VCaP (cell line): Measurements from ENCODE around the gene R3HCC1L.

Experiments
- H3K27ac ChIP-seq: fragments of 450-650 bp; 2 replicates; pipeline ENCODE4 v1.5.1; 2017
- CTCF ChIP-seq: fragments of 450-650 bp; conservative IDR thresholded peaks from 2 replicates; pipeline ENCODE4 v1.5.1; 2017; ENCODE audit warnings: mild to moderate bottlenecking, moderate library complexity

R3HCC1L gene

GRCh38 chr10:98270073-98270740 is 135.8 kb downstream of the R3HCC1L start:
- no peak overlapping the region for H3K27ac ChIP-seq
- TF ChIP-seq CTCF: no peak

DNA sequence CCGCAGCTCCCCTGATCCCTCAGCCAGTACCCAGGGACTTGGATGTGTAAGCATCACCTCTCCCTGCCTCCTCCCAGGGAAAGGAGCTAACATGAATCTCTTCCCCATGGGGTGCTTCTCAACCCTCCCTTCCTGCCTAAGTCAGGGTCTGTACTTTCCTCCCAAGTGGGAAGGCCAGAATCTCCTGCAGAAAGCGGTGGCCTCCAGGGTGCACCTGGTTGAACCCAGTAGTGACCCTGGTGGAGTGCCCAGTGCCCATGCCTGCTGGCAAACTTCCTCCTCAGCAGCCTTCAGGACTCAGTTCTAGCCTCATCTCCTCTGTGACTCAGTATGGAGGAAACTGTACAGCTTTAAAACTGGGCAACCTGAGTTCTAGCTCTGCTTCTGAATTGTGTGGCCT is 136.3 kb downstream of the R3HCC1L start:
- no peak overlapping the region for H3K27ac ChIP-seq
- TF ChIP-seq CTCF: no peak

DNA sequence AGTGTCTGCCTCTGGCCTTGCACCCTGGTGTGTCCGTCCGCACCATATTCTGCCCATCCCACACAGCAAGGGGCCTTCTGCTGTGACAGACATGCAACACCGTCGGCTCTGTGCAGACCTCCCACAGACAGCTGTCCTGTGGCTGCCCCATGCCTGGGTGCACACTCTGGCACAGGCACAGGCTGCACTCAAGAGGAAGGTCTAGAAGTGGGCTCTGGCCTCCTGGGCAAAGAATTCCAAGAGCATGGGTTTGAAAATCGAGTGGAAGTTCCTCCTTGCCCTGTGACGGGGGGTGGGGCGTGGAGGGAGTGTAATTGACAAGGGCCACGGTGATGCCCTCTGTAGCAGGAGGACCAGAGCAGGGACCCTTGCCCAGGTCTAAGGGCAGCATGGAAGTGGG is 137.8 kb downstream of the R3HCC1L start:
- no peak for TF ChIP-seq CTCF
- H3K27ac ChIP-seq: no peak overlapping the region

GRCh38 chr10:98272656-98273055 is 138.2 kb downstream of the R3HCC1L start:
- no peak for TF ChIP-seq CTCF
- no peak overlapping the region for H3K27ac ChIP-seq

- no peak overlapping the region for H3K27ac ChIP-seq
- TF ChIP-seq CTCF: no peak
These were observed 138.8 kb downstream of the R3HCC1L start for GRCh38 chr10:98273057-98273850.

DNA sequence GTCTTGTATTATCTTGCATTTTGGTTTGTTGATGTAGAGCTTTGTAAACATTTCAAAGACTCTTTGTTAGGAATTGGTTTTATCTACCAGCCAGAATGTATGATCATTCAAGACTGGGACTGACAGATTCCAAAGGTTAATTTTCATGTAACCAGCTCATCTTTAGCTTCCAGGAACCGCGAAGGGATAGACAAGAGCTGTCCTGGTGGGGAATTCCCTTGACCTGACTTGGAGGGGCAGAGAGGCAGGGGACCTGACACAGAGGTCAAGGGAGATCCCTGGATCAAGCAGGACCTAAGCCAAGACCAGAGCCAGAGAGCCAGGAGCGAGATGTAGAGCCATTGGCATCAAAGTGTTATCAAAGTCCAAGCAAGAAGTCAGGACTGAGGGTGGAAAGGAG is 140.1 kb downstream of the R3HCC1L start:
- no peak for TF ChIP-seq CTCF
- no peak overlapping the region for H3K27ac ChIP-seq

- H3K27ac ChIP-seq: no peak overlapping the region
These were observed 141.9 kb downstream of the R3HCC1L start for GRCh38 chr10:98276311-98276710.

More at GRCh38 chr10:98276311-98276710, 141.9 kb downstream of the R3HCC1L start:
- no peak for TF ChIP-seq CTCF
